NCI-H1694 (cell line): ENCODE measurements around the gene AFF4.

Experiments used
- DNase-seq: peaks from one replicate; lab custom pipeline; 2025; lab: John Stamatoyannopoulos, UW

AFF4 gene

DNA sequence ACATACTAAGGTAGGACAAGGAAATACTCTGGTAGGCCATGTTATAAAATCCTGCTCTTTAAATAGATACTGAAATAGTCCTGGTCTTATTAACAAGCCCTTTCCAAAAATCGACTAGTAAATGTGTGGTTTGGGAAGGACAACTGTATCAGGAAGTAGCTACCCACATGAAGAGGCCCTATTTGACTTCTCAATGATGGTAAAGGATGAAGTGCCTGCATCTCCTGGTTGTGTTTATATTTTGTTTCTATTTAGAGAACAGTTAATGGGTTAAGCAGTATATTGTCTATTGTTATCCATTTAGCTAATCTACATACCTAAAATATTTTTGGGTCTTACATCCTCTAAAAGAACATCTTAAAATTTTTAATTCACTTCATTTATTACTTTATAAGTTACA is 109.6 kb downstream of the AFF4 start:
- no peak for DNase-seq

DNA sequence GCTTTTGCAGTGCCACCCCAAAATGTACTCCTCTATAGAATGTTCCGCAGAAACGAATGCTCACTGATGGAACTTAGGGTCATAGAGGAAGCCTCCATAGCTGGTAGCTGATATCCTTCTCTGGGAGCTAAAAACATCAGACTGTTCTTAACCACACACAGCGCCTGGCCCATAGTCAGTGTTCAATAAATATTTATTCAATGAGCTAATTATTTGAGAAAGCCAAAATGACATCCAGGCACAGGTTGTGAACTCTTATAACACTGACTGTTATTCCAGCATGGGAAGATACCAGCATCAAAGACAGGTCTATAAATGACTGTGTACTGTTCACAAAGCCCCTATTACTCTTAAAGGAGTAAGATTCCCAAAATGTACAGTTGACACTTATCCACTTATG is 110.1 kb downstream of the AFF4 start:
- DNase-seq: no peak

DNA sequence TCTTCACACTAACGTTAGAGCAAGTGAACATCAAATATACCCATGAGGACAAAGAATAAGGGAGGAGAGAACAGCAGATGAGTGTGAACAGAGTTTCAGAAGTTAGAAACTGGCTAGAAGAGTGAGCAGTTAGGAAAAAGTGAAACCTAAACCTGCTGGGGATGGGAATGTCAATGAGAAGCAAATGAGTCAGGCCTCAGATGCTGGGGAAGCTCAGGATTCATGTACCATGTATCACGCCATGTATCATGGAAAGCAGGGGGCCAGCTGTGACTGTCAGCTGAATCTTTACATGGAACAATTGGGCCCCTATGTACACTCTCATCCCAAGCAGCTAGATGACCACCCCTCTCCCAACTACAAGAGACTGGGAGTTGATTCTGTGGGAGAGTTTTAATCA is 113.4 kb downstream of the AFF4 start:
- DNase-seq: no peak

DNA sequence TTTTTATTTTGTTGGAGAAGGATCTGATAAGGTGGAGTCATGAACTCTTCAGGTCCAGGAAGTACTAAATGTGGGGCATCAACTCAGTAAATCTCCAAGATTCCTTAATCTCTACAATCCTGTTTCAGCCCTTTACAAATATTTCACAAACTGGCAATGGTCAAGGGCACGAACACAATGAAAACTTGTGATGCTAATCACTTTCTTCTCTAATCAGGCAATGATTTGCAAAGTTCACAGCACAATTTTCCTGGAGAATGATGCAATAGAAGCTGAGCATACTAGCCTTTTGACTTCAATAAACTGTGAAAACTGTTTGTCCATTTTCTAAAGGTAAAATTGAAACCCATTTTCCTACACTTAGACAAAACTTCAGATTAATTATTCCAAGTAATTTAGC is 114.1 kb downstream of the AFF4 start:
- no peak for DNase-seq

DNA sequence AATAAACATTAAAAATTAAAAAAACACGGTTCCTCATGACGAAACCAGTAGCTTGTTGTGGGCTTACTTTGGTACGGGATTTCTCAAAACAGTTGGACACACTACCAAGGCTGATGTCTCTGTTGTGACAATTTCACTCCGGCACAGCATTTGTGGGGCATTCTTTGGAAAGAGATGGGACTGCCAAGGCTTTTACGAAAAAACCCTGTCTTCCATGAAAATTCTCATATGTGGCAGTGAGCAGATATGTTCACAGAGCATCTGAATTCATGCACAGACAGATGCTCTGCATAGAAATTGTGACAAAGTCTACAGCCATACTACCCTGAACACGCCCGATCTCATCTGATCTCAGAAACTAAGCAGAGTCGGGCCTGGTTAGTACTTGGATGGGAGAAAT is 115.2 kb downstream of the AFF4 start:
- no peak for DNase-seq

DNA sequence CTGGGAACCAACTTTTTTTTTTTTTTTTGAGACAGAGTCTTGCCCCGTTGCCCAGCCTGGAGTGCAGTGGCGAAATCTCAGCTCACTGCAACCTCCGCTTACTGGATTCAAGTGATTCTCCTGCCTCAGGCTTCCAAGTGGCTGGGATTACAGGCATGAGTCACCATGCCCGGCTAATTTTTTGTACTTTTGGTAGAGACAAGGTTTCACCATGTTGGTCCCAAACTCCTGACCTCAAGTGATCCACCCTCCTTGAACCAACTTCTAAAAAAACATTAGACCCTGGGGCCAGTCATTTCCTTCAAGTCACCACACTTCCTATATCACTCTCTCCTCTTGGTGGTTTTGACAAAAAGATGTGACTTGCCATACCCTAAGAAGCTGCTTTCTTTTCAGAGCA is 122.1 kb downstream of the AFF4 start:
- no peak for DNase-seq

DNA sequence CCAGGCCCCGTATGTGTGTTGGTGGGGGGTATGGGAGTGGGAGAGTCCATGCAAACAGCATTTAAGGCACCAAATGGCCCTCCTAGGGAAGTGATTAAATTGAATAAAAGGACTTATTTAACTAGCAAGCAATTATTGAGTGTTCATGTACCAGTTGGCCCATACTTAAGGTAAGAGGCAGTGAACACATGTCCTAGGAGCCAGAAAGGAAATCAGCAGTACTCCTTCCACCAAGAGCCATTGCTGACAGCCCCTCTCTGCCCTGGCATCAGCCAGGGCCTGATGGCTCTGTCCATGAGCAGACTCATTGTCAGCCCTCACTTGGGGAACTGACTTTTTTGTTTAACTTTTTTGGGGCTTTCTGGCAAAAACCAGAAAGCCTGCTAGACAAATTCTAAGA is 122.5 kb downstream of the AFF4 start:
- no peak for DNase-seq

DNA sequence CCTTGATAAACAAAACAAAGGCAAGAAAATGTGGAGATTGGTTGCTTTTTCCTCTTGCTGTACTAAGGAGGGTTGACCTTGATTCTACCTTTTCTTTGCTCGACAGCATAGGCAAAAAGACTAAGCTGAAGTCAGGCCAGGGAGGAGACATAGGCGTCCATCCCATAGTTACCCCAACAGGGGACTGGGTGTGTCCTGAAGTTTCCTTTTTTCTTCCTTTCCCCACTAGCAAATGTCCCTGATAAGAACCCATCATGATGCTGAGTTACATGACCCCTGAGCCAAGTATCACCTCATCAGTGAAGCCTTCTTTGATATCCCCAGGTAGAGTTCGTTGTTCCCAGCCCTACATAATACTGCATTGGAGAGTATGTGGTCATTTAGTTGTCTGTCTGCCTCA is 123.1 kb downstream of the AFF4 start:
- no peak for DNase-seq

DNA sequence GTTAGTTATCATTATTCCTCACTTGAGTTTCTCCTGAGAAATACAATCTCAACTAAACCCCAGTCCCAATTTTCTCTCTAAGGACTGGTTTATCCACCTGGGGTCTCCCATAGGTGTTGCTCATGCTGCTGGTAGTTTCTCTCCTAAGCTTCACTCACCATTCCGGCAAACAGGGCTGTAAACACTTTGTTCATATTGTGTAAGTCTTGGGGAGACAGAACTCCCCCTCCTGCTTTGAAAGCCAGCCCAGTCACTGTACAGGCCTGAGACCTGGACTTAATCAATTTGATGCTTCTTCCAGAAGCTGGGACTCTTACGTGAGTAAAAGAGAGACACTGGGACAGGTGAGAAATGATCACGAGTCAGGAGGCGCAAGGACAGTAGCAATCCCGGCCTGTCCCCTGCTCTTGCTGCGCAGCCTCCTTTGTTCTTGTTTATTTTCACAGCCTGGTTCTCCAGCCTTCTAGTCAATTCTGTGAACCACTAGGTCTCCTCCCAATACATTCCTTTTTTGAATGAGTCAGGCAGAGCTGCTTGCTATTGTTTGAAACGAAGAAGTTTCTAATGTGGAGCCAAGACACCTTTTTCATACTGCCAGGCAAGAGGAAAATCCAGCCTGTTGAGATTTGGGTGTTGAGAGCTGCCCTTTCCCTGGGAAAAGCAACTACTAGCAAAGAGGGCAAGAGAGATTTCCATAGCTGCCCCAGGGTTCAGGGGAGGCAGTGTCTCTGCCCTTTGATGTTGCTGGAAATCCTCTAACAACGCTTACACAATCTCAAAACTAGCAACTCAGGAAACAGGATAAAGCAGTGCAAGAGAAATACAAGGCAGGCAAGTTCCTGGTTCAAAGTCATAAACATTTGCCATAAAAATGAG is 123.8 kb downstream of the AFF4 start:
- no peak for DNase-seq

DNA sequence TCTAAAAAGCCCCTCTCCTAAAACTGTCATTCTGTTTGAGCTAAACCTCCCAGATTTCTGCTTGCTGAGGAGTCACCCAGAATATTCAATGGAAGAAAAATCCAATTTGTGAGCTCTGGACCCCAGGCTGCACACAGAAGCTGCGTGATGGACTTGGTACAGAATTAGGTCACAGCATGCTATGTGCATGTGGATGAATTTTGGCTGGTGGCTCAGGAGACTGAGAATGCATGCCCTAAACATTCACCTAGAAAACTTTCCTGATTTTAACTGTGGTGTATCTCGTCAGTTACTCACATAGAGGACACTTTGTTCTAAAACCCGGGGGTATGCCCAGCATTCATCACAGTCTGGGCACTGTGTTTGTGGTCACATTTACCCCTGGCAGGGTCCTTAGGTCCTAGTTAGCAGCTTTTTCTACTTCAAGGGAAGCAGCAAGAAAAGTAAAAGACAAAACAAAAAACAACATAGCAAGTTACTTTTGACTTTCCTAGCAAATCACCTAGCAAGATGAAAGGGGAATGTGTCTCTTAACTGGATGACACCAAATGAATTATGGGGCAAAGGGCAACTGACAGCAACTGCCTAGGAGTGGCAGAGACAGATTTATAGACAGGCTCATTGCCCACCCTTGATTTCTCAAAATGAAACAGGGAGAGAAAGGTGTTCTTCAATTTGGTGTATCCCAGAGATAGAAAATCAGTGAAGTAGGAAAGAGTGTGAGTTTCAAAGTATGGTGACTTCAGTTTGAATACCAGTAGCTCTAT is 124.7 kb downstream of the AFF4 start:
- no peak for DNase-seq

DNA sequence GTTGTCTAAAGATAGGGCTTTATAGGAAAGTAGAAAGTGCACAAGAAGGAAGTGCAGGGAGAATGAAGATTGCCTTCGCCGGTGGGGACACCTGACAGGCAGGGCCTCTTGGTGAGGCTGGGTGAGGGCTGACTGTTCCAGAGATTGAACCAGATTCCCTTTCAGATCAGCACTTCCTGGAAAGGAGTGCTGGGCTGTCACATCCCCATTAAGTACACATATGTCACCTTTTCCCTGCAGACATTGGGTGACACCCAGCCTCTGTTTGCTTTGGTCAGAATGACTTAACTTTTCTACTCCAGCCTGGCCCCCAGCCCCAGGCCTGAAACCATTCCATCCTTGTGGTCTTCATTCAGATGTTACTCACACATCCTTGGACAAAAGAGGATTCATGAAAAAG is 125.6 kb downstream of the AFF4 start:
- DNase-seq: no peak

DNA sequence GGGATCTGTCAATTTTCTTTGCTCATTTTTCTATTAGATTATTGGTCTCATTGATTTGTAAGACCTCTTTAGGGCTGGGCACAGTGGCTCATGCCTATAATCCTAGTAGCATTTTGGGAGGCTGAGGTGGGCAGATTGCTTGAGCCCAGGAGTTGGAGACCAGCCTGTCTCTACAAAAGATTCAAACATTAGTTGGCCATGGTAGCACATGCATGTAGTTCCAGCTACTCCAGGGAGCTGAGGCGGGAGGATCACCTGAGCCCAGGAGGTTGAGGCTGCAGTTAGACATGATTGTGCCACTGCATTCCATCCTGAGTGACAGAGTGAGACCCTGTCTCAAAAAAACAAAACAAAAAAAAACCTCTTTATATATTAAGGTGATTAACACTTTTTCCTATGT is 126.6 kb downstream of the AFF4 start:
- DNase-seq: no peak

DNA sequence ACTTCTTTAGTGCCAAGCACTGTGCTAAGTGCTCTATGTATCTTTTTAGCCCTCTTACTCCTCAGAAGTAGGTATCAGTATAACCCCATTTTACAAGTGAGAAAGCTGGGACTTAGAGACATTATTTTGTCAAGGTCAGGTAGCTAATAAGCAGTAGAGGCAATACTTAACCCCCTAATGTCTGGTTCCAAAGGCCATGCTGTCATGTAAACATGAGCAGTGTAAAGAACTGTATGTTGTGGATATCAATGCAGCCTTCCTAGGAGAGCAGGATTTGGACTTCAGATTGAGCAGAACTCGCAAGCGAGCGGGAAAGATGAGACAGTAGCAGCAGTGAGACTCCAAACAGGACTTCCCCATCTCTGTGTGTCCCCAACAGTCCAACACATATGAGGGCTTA is 129.4 kb downstream of the AFF4 start:
- DNase-seq: no peak

DNA sequence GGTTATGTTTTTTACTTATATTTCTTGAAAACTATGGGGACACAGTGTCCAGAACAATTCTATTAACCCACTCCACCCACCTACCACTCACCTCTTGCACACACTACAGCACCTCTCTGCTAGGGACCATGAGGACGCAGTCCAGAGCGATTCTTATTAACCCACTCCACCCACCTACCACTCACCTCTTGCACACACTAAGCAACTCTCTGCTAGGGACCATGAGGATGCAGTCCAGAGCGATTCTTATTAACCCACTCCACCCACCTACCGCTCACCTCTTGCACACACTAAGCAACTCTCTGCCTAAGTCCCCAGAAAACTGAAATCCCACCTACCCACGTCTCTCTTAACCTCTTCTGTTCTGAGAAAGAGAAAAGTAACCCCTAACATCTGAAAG is 130.8 kb downstream of the AFF4 start:
- no peak for DNase-seq

DNA sequence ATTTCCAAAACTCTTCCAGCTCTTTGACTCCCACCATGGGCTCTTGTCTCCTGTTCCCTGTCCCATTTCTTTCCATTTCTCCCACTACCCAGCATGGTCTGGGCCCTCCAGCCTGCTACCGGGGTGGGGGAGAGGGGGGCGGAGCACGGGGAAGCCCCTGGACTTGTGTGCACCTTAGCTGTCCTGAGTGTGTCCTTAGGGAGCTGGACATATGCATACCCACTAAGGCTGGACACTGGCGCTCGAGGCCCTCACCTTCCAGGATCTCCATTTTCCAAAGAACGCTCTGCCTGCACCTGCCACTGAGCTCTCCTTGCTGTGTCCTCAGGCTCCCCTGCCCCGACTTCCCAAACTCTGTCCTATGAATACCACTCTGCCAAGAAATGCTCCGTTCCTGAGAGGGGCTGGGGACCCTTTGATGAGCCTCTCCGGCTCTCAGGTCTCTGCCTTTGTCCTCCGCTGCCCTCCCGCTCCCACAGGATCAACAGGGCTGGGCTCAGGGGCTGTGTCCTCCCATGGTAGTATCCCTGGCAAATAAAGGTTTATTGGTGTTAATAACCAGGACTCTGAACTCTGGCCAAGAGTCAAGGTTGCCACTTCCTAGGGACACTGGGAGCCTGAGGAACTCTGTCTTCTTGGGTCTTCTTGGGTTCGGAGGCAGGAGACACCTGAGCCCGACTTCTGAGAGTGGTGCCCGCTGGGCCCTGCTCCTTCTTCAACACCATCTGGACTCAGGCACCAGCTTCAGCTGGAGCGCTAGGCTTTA is 132.2 kb downstream of the AFF4 start:
- no peak for DNase-seq

DNA sequence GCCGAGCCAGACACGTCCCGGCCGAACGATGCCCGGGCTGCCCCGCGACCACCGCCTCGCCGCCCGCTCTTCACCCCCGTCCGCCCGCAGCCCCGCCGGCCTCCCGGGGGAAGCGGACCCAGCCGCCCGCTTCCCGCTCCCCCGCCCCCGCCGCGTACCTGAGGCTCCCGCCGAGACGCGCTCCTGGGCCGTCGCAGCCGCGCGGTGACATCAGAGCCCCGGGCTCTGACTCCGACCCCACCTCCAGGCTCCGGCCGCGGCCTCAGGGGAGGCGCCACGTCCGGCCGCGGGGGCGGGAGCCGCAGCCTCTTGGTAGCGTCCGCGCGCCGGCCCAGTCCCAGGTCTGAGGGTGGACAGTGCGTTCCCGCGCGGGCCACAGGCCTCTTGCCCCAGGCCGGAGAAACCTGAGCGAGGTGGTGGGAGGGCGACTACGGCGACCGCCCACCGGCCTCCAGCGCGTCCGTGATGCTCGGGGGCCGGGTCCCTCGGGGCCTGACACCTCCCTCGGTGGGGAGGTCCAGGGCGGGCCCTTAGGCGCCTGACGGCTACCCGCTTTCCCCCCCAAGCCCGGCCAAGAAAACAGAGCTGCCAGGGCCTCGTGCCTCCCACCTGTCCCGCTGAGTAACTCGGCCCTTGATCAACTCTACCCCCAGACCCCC is 132.9 kb downstream of the AFF4 start, which contains the start of gene SHROOM1:
Gene SHROOM1 (minus strand): TSS at position 212 of the 659 bp plus-strand sequence. CDS start 4,507 bp downstream, outside the sequence.
- no peak for DNase-seq

DNA sequence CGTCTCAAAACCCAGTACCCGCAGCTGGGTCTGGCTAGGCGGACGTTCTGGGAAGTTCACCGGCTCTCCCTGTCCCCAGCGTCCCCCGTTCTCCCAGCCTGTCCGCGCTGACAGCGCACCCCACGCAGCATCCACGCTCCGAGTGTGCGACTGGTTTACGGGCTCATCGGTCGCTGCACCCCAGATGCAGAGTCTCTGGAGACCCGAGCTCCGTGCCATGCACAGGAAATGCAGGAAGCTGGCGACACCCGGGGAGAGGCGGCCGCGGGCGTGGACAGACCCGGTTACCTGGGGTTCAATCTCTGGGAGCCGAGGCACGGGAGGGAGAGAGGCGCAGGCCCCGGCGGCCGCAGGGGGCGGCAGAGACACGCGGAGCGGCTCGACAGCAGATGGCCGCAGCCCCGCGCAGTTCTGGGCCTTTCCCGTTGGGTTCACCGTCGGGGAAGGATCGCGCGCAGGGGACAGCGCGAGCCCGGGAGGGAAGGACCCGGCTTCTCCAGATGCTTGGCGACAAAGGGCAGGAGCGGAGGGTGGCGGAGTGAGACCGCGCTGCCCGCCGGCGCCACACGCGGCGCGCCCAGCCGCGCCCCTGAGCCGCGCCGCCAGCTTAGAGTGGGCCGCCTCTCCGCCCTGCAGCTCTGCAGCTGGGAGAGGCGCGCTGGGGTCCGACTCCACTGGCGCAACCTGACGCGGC is 133.5 kb downstream of the AFF4 start:
- DNase-seq: peak; percentile 21

DNA sequence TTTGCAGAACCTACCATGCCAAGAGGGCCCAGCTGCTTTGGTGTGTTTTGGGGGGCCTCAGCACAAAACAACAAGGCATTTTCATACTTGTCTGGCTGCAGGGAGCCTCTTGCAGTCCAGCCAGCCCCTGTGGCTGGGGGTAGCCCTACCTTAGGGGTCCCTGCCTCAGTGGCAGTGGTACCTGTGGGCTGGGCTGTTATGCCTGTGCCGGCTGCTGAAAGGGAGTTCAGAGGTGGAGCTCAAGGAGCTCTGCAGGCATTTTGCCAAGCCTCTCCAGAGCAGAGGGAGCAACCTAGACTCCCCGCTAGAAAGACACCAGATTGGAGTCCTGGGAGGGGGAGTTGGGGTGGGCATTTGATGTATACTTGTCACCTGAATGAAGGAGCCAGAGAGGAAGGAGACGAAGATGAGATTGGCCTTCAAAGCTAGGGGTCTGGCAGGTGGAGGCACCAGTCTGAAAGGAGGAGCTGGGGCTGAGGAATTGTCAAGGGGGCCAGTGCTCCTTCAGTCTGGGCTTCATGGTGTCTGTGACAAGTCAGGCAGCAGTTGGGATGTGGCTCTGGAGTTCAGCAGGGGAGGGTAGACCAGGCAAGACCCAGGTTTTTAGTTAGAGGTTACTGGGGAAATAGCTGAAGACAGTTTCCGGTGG is 134.5 kb downstream of the AFF4 start:
- DNase-seq: no peak

DNA sequence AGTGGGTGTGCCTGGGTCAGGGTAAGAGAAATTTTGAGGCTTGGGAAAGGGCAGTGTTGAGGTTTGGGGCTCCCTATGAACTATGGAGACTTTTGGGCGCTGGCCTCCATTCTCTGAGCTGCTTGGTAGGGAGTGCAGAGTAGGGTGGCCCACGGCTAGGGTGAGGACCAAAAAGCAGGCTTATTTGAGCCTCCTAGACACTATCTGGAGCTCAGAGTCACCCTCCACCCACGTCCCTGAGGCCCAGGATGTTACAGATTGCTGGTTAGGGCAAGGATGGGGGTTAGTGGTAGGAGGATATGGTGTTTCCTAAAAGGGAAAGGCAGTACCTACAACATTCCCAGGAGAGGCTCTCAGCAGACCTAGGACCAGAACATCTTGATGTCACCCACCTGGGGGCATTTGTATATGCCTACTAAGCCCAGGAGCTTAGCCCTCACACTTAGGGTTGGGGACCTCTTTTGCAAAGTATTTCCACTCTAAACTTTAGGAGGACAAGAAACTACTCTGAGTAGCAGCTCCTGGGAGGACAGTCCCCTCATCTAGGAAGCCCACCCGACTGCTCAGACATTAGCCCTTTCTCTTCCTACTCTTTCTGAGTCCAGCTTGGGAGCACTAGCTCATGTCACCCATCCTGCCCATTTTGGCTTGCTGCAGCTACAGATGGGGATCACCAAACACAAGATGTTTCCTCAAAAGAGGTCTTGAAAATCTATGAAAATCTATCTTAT is 135.3 kb downstream of the AFF4 start:
- DNase-seq: no peak

DNA sequence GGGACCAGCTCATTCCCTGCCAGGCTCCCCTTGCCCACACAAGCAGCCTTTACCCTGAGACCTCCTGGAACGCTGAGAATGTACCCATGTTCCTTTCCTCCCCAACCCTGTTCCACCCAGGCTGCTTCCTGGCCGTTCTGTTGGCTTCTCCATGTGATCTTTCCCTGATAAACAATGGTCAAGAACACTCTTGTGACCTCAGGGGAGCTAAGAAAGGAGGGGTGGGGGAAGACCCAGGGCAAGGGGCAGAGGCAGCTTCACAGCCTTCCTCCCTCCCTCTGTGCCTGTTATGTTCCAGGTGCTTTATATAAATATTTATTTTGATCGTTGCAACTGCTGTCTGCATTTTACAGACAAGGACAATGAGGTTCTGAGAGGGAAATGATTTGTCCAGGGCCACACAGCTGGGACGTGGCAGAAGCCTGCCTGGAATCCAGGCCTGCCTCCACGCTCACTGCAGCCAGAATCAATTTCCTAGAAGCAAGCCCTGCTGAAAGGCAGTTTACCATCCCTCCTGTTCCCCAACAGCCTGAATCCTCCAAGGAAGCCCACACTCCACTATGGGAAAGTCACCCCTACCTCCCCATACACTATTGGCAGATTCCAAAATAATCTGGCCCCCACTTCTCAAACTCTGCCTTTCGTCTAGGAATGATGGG is 136.9 kb downstream of the AFF4 start:
- no peak for DNase-seq
